Measurements from ENCODE around the gene LIMA1.
"Not testable (repeated sequence)": the region's sequence is repeated elsewhere in the genome, so short reads cannot be mapped to it uniquely, and the experiment has no call there.

LIMA1 gene

DNA sequence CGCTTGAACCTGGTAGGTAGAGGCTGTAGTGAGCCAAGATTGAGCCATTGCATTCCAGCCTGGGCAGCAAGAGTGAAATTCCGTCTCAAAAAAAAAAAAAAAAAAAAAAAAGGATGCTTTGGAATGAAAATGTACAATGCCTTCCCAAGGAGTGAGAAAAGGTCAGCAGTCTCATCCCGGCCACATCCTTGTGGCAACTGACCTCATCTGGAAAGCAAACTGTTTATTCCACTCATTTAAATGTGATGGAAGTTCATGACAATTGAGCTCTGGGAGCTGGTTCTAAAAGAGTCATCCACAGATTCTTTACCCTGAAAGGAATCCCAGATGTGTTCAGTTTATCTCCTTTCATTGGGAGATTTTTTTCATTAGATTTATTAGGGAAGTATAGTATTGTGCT is 19.4 kb upstream of the LIMA1 start:
- FAIRE-seq: no peak
- no peak for DNase-seq (ENCODE audit: insufficient read length, low spot score)
- TF ChIP-seq, protein P1, sequence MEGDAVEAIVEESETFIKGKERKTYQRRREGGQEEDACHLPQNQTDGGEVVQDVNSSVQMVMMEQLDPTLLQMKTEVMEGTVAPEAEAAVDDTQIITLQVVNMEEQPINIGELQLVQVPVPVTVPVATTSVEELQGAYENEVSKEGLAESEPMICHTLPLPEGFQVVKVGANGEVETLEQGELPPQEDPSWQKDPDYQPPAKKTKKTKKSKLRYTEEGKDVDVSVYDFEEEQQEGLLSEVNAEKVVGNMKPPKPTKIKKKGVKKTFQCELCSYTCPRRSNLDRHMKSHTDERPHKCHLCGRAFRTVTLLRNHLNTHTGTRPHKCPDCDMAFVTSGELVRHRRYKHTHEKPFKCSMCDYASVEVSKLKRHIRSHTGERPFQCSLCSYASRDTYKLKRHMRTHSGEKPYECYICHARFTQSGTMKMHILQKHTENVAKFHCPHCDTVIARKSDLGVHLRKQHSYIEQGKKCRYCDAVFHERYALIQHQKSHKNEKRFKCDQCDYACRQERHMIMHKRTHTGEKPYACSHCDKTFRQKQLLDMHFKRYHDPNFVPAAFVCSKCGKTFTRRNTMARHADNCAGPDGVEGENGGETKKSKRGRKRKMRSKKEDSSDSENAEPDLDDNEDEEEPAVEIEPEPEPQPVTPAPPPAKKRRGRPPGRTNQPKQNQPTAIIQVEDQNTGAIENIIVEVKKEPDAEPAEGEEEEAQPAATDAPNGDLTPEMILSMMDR (IDR thresholded peaks at IDR 0.05; ENCODE audit: insufficient read depth, missing control alignments): no peak

DNA sequence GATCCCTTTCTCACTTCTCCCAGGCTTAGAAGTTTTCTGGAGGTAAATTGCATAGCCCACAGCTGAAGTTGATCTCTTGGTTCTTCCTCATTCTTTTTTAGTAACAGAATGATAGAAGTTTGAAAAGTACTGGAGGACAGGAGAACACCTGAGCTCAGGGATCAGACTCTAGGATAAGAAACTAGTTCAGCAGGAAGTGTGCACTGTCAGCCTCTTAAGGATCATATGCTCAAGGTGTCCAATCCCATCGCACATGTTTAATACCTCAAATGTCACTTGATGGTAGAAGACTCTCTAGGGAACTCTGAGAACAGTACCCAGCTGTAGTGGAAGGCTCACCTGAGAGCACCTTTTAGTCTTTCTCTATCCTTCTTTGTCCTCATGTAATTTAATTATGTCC is 14.7 kb upstream of the LIMA1 start:
- FAIRE-seq: no peak
- TF ChIP-seq, protein P1 (IDR thresholded peaks at IDR 0.05; ENCODE audit: insufficient read depth, missing control alignments): no peak
- no peak for DNase-seq (ENCODE audit: insufficient read length, low spot score)

DNA sequence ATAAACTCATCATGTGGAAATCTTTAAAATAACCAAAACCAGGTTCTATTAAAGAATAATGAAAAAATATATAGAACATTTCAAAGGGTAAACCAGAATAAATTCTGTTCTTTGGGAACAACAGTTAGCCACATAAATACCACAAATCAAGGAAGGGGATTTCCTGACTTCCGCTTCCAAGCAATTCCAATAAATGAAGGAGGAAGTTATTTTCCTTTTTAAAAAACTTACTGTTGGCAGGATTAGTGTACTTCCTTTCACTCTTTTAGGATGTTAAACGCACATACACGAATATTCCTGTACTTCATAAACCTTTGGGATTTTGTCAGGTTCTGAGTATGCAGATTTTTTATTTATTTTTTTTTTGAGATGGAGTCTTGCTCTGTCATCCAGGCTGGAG is 13.7 kb upstream of the LIMA1 start:
- DNase-seq (ENCODE audit: insufficient read length, low spot score) (no peak), FAIRE-seq (no peak)
- TF ChIP-seq, protein P1 (IDR thresholded peaks at IDR 0.05; ENCODE audit: insufficient read depth, missing control alignments): no peak

DNA sequence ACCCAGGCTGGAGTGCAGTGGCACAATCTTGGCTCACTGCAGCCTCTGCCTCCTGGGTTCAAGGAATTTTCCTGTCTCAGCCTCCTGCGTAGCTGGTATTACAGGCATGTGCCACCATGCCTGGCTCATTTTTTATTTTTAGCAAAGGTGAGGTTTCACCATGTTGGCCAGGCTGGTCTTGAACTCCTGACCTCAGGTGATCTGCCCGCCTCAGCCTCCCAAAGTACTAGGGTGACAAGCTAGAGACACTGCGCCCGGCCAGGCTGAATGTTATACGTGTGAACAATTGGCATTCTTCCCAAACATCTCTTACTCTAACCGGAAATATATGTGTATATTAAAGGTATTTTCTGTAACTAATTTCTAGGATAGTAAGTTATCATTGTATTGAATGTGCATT is 13.2 kb upstream of the LIMA1 start:
- no peak for FAIRE-seq

DNA sequence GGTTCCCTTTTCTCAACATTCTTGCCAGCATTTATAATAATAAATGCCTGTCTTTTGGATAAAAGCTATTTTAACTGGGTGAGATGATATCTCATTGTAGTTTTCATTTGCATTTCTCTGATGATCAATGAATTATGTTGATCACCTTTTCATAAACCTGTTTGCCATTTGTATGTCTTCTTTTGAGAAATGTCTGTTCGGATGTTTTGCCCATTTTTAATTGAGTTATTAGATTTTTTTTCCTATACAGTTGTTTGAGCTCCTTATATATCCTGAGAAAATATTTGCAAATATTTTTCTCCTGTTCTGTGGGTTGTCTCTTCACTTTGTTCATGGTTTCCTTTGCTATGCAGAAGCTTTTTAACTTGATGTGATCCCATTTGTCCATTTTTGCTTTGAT is 8.1 kb upstream of the LIMA1 start:
- no peak for FAIRE-seq
- DNase-seq (ENCODE audit: insufficient read length, low spot score): no peak
- TF ChIP-seq, protein P1 (IDR thresholded peaks at IDR 0.05; ENCODE audit: insufficient read depth, missing control alignments): no peak

More for the DNA sequence above, 13.2 kb upstream of the LIMA1 start:
- DNase-seq (ENCODE audit: insufficient read length, low spot score): no peak
- TF ChIP-seq, protein P1 (IDR thresholded peaks at IDR 0.05; ENCODE audit: insufficient read depth, missing control alignments): no peak

DNA sequence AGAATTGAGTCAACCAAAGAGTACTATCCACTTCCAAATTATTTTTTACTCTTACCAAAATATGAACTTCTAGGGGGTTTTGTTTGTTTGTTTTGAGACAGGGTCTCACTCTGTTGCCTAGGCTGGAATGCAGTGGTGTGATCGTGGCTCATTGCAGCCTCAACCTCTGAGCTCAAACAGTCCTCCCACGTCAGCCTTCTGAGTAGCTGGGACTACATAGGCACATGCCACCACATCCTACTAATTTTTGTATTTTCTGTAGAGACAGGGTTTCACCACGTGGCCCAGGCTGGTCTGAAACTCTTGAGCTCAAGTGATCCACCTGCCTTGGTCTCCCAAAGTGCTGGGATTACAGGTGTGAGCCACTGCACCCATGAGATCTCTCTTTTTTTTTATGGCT is 7.4 kb upstream of the LIMA1 start:
- not testable (repeated sequence) for FAIRE-seq

DNA sequence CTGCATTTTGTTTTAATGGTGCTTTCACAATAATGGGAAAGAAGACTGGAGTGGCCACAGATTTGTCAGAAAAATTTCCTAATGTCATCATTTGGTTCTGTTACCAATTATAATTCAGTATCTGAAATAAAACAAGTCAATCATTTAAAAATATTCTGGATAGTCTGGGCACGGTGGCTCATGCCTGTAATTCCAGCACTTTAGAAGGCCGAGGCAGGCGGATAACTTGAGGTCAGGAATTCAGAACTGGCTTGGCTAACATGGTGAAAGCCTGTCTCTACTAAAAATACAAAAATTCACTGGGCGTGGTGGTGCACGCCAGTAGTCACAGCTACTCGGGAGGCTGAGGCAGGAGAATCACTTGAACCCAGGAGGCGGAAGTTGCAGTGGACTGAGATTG is 4.0 kb upstream of the LIMA1 start:
- FAIRE-seq: no peak
- no peak for DNase-seq (ENCODE audit: insufficient read length, low spot score)

More for the DNA sequence above, 7.4 kb upstream of the LIMA1 start:
- DNase-seq (ENCODE audit: insufficient read length, low spot score): not testable (repeated sequence)

More for the DNA sequence above, 4.0 kb upstream of the LIMA1 start:
- TF ChIP-seq, protein P1 (IDR thresholded peaks at IDR 0.05; ENCODE audit: insufficient read depth, missing control alignments): no peak
